Inferior parietal cortex (tissue), 1 donor: Measurements from ENCODE around the gene UPF2.

Experiments used
- DNase-seq: peaks from one replicate; pipeline ENCODE4 v3.0.0-alpha.2; 2016; ENCODE audit errors: extremely low spot score

UPF2 gene

GRCh38 chr10:11962176-11962575, 80.4 kb downstream of the UPF2 start:
- no peak for DNase-seq

DNA sequence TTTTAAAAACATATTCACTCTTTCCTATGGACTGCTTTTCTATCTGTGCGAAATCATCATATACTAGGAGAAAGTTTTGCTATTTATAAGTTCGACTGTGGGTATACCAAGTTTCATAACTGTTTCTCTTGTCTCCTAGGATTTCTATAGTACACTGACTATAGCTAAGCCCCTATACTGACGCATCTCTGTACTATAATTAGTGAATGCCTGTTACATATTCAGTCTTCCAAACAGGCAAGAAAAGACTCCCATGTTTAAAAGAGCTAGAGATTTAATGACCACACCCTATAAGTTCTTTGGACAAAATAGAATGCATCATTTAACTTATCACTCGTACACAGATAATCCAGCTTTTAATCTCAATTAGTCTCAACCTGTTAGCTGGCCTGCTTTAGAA, 80.8 kb downstream of the UPF2 start:
- no peak for DNase-seq

- DNase-seq = no peak
Measured at GRCh38 chr10:11959966-11960365, 82.6 kb downstream of the UPF2 start.

- no peak for DNase-seq
Measured at GRCh38 chr10:11958956-11959355, 83.7 kb downstream of the UPF2 start.

DNA sequence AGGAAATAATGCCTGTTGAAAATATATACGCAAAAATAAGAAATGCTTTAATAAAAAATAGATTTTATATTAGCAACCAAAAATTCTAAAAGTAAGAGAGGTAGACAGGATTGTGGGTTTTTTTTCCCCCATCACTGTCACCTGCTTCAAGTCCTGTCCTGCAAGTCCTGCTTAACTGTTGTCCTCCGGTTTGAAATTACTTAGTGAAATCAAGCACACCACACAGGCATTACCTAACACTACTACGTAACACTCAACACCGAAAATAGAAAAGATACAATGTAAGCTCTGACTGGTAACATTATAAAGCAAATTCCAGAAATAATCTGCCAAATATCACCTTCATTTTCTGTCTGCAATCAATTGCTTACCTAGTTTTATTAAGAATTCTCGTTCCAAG, 90.9 kb downstream of the UPF2 start:
- DNase-seq = no peak

DNA sequence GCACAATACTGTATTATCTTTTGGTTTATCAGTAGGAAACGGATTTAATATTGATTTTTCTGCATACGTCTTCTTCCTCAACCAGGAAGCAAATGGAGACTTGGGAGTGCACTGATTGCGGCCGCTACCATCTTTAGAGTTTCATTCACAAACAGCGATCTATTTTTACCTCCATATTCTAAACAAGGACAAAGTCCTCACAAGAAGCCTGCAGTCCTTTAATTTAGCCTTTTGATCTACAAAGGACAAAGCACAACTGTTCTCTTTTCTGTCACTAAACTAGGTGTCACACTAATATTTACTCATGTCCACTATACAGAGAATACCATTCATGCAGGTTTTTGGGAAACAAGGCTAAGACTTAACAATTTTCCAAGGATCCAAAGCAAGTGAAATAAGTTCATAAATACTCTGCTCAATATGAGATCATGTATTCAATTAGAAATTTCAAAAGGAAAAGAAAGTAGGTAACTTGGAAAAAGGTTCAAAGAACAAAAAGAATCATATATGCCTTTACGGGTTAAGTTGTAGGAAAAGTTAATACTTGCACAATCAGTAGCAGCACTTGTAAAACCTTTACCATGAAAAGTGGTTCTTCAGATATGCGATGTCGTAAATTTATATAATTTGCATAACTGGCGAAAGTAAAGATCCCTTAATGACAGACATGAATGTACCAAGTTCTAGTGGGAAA, 92.1 kb downstream of the UPF2 start:
- no peak for DNase-seq

- DNase-seq = no peak
Measured at GRCh38 chr10:11949152-11949551, 93.5 kb downstream of the UPF2 start.

GRCh38 chr10:11946652-11947051, 96.0 kb downstream of the UPF2 start:
- DNase-seq = no peak

DNA sequence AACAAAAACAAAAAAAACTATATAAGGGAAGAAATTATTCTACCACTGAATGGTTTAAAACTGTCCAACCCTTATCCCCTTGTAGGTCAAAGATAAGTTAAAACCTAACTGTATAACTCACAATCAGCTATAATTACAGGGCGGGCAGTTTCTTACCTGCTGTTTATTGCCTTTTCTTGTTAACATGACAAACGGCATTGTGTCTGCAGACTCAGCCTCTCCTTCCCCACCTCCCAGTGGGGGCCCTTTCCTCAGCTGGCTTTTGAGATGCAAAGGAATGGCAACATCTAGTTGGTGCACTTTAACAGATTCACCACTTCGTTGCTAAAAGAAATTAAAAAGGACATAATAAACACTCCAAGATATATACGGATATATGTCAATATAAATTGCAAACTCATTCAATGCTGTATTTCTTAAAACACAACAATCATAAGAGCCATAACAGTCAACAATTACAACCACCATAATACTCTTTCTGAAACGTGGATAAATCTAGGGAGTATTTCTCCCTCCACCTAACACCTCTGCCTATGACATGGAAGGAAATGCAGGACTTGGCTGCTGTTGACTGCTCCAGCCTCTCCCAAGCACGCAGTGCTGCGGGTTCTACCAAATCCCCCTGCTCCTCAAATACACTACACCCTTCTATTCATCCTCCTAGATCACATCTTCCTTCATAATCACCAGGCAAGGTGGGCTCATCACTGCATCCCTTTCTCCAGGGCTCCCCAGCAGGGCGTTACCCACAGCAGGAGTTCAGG, 106.0 kb downstream of the UPF2 start:
- no peak for DNase-seq

DNA sequence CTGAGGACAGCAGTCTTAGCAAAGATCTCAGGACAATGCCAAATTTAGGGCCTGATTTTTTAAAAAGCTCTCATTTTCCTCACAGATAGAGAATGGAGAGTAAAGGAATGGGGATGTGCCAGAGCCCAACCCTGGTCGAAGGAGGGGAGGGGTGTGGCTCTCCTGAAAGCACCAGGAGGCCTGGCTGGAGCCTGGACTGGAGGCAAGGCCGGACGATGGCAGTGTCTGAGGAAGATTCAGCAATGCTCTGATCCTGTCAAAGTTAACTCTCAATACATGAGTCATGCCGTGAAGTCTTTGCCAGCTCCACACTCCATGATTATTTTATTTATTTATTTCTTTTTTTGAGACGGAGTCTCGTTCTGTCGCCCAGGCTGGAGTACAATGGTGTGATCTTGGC, 108.3 kb downstream of the UPF2 start:
- no peak for DNase-seq

DNA sequence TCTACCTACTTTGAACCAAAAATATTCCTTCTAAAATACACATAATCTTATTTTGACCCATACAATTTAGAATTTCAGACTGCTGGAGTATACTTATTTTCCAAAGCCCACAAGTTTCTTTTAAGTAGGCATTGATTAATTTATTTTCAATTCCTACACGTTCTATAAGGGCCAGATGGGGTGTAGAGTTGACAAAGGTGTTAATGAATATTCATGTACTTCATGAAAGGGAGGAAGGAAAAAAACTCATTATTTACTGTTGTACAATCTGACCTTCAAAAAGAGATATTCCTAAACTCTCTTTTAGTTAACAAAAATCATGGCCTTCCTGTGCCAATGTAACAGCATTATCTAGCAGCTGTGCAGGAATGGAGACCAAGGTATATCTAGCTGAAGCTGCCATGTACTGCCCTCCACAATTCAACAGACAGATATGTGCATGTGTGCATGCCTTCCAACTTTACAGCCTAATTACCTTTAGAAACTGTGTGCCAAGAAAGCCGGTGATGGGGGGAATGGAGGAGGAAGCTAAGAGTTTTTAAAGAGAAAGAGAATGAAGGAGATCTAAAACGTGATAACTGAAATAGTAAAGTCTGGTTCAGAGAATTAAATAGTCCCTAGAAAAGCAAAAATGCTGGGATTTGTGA, 108.9 kb downstream of the UPF2 start:
- DNase-seq = no peak

GRCh38 chr10:11931038-11931437, 111.6 kb downstream of the UPF2 start:
- no peak for DNase-seq

DNA sequence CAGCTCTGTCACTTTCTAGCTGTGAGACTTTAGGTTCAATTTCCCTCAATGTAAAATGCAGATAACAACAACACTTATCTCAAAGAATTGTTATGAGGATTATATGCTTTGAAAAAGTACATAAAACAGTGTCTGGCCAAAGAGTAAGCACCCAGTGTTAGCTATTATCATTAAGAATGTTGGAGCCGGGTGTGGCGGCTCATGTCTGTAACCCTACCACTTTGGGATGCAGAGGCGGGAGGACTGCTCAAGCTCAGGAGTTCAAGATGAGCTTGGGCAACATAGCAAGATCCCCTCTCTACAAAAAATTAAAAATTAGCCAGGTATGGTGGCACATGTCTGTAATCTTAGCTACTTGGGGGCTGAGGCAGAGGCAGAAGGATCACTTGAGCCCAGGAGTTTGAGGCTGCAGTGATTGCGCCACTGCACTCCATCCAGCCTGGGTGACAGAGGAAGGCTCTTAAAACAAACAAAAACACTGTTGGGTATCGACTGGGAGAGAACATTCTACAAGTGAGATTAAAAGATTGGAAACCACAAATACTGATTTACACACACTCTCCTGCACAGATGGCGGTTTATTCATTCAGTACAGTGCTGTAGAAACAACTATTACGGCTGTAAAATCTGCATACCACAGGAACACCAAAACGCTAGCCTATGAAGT, 112.2 kb downstream of the UPF2 start:
- DNase-seq = no peak

DNA sequence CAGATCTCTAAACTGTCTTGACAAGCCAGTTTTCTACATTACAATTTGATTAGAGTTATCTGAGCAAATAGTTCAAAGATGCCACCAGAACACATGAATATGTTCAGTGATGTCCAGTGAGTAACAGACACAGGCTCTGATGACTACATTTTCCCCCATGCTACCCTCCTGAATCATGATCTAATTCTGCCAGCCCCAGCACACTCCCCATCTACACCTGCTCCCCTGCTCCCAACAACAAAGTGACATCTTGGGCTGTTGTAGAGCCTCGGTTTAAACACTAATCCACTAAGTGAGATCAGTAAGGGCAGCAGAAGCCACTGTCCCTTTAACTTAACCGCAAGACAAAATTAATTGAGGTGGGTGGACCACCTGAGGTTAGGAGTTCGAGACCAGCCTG, 114.9 kb downstream of the UPF2 start:
- no peak for DNase-seq

- DNase-seq = no peak
Measured at GRCh38 chr10:11921800-11922392, 120.7 kb downstream of the UPF2 start.

- DNase-seq = no peak
Measured at GRCh38 chr10:11919271-11919670, 123.3 kb downstream of the UPF2 start.

DNA sequence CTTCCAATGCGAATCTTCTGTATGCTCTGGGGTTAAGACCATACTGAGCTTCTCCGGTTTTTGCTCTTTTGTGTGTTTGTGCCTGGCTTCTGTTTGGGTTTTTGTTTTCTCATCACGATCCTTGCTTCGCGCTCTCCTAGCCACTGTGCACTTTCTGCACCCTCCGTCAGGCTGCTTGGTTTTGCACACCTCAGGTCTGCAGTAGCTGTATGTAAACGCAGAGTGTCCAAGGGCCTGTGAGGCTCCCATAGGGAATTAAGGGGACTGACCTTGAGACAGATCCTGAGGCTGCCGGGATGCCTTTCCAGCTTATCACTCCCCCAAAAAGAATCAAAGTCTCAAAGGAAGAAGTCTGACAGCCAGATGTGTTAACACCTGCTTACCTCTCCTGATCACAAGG, 124.2 kb downstream of the UPF2 start:
- no peak for DNase-seq

- no peak for DNase-seq
Measured at GRCh38 chr10:11913079-11913641, 129.4 kb downstream of the UPF2 start.

GRCh38 chr10:11910102-11910501, 132.5 kb downstream of the UPF2 start:
- no peak for DNase-seq

GRCh38 chr10:11909618-11910017, 133.0 kb downstream of the UPF2 start:
- DNase-seq = no peak

DNA sequence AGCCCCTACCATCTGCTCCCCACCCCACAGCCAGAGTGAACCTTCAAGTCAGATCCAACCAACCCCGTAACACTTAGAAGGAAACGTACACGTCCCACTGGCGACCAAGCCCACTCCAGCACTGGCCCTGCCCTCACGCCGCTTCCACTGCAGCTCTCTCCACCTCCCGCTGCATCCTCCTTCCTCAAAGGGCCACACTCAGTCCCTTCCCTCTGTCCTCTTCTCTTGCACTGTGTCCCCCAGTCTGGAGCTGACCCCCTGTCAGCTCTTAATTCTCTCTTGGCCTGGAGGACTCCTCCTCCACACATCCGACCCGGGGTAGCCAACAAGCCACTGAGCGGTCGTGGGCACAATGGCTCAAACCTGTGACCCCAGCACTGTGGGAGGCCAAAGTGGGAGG, 133.6 kb downstream of the UPF2 start:
- no peak for DNase-seq

- DNase-seq = no peak
Measured at GRCh38 chr10:11908536-11908935, 134.1 kb downstream of the UPF2 start.
